Neural progenitor cell (in vitro differentiated cells): ENCODE results near the gene ZNF326.

Experiments
- CTCF ChIP-seq: fragments of 200-600 bp; sonication (generic); IDR thresholded peaks from 2 replicates; pipeline ENCODE4 v1.5.1; 2017; ENCODE audit warnings: antibody characterized with exemption, mild to moderate bottlenecking
- EZH2 ChIP-seq: fragments of 200-600 bp; sonication (generic); IDR thresholded peaks from 2 replicates; pipeline ENCODE4 v1.6.1; 2017; ENCODE audit warnings: antibody characterized with exemption, mild to moderate bottlenecking, moderate library complexity

GRCh38 chr1:89946532-89946931, 48.4 kb upstream of the ZNF326 start:
- no peak for TF ChIP-seq CTCF
- no peak for TF ChIP-seq EZH2
